GM18520 (cell line): Measurements from ENCODE around the gene LDB2.

Experiments used
- ATAC-seq: cut with Tn5 transposase; IDR thresholded peaks from one replicate; pipeline ENCODE4 v1.9.1; 2021; ENCODE audit not compliant: unreplicated experiment

Gene LDB2

GRCh38 chr4:16760617-16761363 is 137.7 kb downstream of the LDB2 start:
- ATAC-seq = no peak

GRCh38 chr4:16759931-16760582 is 138.4 kb downstream of the LDB2 start:
- ATAC-seq = no peak

DNA sequence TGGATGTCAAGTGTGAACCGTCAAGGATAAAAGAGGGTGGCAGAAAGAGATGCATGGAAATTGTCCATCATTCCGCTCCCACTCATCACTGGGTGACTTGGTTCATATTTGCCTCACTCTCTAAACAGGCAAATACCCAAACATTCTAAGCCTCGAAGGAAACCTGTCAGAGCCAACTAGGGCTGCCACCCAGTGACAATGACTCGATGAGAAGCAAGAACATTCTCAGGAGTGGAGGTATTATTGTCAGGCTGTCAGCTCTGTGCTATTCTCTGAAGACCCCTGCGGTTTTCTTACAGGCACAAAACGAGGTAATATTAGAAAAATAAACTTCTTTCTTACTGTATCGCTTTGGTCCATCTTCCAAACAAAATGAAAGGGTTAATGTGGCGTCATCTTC is 139.6 kb downstream of the LDB2 start:
- ATAC-seq = no peak

- no peak for ATAC-seq
Measured at GRCh38 chr4:16758255-16758654, 140.2 kb downstream of the LDB2 start.

DNA sequence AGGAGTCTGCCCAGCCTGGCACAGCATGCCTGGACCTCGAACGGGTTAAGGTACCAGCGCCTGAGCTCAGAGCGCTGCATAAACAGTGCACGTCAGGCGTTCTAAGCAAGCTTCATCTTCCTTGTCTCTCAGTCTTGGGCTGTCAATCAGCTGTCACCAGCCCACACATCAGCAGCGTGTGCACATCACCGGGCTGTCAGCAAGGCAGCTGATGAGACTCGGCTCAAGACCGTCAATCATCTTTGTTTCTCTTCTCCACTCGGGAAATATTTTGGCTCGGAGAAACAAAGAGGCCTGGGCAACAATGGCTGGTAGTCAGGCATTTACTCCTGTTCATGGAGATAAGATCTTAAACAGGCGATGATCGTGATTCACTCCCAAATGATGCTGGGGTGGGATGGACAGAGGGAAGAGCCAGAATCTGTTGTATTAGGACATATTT is 141.3 kb downstream of the LDB2 start:
- ATAC-seq = no peak

DNA sequence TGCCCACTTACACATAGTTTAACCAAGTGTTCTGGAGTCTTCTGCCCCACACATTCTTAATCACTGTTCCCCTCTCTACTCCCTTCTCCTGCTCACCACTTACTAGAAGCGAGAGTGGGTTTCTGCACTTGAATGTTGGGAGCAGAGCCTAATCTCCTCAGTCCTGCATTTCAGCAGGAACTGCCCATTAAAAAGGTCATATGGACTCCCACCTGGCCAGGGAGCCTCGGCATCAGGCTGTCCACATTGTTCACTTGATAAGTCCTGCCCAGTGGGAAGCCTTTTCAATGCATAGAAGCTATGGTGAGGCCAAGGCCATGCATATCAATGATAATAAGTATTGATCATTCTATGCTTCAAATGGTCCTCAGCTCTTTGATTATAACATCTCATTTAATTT is 144.3 kb downstream of the LDB2 start:
- ATAC-seq = no peak

GRCh38 chr4:16752150-16752549 is 146.3 kb downstream of the LDB2 start:
- ATAC-seq = no peak

DNA sequence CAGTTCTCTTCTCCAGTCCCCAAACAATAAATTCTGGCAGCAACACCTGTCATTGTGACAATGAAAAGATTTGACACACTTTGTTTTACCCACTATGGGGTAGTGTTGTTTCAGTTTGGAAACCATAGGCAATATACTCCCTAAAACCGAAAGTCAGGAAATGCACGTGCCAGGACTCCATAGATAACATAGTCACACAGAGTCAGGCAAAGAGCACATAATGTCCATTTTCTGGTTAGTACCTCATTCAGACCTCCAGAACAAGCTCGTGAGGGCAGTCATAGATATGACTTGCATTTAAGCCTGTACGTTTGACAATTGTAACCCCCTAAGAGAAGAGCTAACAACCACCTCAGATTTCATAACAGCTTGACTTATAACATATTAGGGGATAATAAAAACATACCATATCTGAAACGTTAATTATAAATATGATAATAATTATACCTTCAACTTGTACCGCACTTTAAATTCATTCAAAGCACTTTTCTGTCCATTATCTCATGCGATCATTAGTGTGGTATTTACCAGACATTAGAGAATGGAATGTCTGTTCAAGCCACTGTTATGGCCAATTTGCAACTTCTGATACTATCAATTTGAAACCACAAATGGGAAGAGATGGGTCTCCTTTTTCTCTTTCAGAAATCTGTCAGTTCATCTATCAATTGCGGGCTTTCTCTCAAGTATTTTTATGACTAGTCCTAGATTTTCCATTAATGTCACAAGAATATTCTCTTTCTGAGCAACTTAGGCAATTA is 147.4 kb downstream of the LDB2 start:
- no peak for ATAC-seq

DNA sequence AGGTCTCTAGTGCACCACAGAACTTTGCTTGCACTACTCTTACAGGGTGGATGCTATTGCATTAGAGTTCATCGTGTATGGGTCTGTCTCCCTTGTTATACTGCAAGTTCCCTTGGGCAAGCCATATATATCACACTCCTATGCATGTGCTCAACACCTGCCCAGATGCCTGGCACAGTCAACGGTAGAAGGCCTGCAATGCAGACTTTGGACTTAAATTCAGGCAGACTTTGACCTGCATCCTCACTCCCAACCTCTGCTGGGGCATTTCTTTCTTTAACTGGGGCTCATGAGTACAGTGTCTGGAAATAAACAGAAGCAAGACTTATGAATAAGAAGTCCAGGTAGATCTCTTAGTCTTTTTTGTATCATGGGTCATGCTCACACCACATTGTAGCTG is 148.2 kb downstream of the LDB2 start:
- no peak for ATAC-seq

DNA sequence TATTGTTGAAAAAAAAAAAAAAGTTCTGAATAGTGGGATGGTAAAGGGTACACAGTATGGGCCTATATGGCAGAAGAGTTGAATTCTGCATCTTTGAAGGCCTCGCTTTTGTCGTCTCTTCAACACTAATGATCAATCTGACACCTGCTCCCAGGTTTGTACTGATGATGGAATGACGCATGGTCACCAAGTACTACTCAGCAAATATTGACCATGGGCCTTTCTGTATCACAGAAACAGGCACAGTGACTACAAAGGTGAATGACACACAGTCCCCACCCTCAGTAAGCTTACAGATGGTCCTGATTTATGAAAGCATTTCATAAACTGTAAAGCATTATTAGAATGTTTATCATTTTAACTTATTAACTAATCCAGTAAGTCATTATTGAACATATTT is 152.6 kb downstream of the LDB2 start:
- no peak for ATAC-seq

GRCh38 chr4:16745009-16745635 is 153.3 kb downstream of the LDB2 start:
- ATAC-seq = no peak

- ATAC-seq = no peak
Measured at GRCh38 chr4:16741287-16741686, 157.2 kb downstream of the LDB2 start.

DNA sequence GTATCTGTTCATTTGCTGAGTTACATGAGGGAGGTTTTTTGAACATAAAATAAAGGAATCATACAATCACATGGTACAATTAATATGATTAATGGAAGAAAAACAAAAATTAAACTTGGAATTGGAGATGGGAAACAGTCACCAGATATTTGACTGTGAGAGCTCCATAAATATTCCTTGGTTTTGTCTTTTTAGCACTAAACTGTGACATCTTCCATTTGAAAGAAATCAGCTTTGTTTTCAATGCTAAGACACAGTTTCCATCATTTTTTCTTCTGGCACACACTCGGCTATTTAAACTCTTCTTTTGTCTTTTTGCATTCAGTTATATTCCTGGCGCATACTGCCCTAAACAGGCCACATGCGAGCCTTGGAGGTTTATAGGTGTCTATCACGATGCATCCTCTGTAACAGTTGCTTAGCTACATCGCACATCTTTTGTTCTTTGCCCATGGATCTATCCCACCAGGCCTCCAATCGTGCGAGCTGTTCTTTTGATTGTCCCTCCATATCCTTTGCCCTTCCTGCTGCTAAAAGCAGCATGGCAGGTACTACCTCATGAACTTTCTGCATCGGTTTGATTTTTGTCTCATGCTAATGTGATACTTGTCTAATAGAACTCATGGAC is 158.3 kb downstream of the LDB2 start:
- no peak for ATAC-seq

- no peak for ATAC-seq
Measured at GRCh38 chr4:16738558-16738957, 159.9 kb downstream of the LDB2 start.

GRCh38 chr4:16733509-16733908 is 164.9 kb downstream of the LDB2 start:
- ATAC-seq = no peak

DNA sequence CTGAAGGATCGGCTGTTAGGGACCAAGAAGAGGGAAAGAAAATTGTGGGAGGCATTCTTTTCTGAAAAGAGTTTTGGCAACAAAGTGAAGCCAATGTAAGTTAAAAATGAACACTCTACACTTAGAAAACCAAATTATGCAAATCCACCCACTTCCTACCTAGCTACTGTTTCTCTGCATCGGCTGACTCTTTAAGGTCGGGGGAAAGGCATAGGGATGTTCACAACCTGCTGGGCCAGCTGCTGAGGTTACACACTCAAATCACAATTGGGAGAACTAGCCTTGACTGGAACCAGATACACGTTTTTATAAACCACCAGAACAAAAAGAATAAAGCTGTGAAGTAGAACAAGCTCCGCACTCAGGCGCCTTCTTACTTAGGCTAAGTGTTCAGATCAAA is 165.7 kb downstream of the LDB2 start:
- ATAC-seq = no peak

DNA sequence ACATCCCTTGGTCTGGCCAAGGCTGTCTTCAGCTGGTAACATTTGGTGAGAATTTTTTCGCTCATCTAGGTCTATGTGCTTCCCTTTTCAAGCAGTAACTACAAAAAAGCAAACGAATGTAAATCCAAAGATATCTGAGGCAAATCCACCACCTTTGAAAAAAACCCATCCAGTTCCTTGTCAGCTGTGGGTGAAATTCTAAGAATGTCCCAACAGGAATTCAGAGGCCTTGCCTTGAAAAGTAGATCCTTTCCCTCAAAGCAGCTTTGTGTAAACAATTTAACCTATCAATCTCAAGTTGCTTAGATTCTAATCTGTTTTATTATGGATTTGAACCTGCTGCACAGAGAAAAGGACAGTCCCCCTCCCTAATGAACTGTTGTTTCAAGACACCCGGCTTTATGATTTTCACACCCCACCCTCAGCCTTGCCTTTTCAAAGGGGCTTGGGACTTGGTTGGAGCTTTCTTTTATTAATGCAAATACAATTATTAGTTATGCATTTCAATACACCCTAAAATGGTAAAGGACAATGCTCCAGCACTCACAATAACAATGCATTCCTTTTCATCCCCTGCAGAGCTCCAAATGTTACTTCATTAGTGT is 166.6 kb downstream of the LDB2 start:
- no peak for ATAC-seq

- no peak for ATAC-seq
Measured at GRCh38 chr4:16730522-16731205, 167.8 kb downstream of the LDB2 start.

DNA sequence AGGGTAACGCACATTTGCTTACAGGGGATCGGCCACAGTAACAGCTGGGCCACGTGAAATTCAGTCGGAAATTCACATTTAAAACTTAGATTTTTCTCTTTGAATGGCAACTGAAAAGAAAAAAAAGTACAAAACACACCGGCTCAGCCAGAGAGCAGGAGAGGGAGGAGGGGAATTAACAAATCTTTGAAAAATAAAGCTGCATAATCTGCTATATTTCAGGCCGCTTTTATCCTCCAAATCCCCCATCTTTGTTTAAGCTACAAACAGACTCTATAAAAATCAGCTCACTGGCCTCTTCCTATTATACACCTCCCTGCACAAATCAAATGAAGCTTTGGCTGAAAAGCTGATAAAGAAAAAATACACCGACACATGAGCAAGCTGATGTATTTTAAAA is 169.1 kb downstream of the LDB2 start:
- ATAC-seq = no peak

- no peak for ATAC-seq
Measured at GRCh38 chr4:16728849-16729248, 169.6 kb downstream of the LDB2 start.
